ENCODE results near the gene SLC35A3. TPM values are rescaled to one million over a fixed set of nuclear protein-coding genes. Genes with fewer than 3 reads are reported as not detected.
A peak's percentile ranks its signal among the peaks of the same experiment; 100 is the strongest.

Gene SLC35A3
- total RNA-seq, 4 donors from 2014 or later = 38.3 to 81.2 (median 57.0) TPM

DNA sequence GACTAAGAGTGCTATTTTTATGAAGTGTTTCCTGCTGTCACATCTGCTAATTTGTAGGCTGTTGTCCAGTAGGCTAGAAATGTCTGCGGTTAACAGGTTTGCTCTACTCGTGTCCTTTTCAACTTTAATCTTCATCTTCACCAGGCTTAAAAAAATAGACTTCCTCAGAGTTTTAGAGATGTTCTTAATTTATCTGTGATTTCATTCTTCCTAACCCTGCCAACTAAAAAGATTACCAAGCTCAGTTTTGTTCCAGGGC, 96.1 kb downstream of the SLC35A3 start:
- no peak for TF ChIP-seq POLR2A (IDR thresholded peaks at IDR 0.05)
- TF ChIP-seq, protein P1, sequence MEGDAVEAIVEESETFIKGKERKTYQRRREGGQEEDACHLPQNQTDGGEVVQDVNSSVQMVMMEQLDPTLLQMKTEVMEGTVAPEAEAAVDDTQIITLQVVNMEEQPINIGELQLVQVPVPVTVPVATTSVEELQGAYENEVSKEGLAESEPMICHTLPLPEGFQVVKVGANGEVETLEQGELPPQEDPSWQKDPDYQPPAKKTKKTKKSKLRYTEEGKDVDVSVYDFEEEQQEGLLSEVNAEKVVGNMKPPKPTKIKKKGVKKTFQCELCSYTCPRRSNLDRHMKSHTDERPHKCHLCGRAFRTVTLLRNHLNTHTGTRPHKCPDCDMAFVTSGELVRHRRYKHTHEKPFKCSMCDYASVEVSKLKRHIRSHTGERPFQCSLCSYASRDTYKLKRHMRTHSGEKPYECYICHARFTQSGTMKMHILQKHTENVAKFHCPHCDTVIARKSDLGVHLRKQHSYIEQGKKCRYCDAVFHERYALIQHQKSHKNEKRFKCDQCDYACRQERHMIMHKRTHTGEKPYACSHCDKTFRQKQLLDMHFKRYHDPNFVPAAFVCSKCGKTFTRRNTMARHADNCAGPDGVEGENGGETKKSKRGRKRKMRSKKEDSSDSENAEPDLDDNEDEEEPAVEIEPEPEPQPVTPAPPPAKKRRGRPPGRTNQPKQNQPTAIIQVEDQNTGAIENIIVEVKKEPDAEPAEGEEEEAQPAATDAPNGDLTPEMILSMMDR (IDR thresholded peaks at IDR 0.05) = no peak
- Histone ChIP-seq H3K36me3 (peaks cover 0 to 23% of the 10 kb centered on the region in 2 donors), H3K27me3 (no peaks in the 10 kb centered on the region), H3K4me3 (replicated peaks in 1 of 3) (no peak overlapping the region), H3K9me3 (no peaks in the 10 kb centered on the region), H3K27ac (no peak overlapping the region), H3K4me1 (peaks cover 3 to 18% of the 10 kb centered on the region in 2 donors)
- DNase-seq = no peak
- 83 to 85% methylated on average over 2 of the region's 2 CpGs for WGBS, 2 donors
- intact Hi-C loops (cut with DNase I) = no loop called here

DNA sequence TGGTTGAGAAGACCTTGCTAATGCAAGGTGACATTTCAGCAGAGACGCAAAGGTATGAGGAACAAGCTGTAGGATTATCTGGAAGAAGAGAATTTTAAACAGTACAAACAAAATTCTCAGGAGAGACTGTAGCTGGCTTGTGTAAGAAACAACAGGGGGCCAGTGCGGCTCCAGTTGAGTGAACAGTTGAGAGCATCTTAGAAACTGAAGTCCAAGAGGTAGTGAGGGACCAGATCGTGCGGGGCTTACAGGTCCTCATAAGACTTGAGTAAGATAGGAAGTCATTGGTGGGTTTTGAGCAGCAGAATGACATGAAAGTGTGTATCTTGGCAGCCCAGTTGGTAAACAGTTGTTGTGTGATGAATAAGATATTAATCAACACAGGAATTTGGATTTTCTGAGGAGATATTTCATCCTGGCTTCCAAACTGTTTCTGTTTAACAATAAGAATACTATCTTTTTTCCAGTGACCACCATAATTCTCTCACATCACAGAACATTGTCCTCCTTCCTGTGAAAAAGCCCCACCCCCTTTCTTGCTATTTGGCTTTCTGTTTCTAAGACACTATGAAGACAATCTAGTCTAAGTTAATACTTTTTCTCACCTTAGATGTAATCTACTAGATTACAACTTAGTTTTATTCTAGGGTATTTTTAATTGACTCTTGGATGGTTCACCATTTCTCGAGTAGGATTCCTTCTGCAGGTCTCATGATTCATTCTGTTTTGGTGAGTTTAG, 100.6 kb downstream of the SLC35A3 start:
- H3K27me3 ChIP-seq = no peaks in the 10 kb centered on the region
- intact Hi-C loops (cut with DNase I) = loop anchor here (10.0 kb wide), 1 partner anchor 54 kb away; no protein-coding TSS in a partner anchor
- H3K36me3 ChIP-seq = peaks cover 0 to 15% of the 10 kb centered on the region in 2 donors
- 42 to 49% methylated on average over 5 of the region's 5 CpGs for WGBS, 2 donors
- peaks cover 3 to 18% of the 10 kb centered on the region in 2 donors for H3K4me1 ChIP-seq
- H3K4me3 ChIP-seq (replicated peaks in 1 of 3) = no peak overlapping the region
- H3K27ac ChIP-seq = peak overlapping the region in 1 of 3 donors; percentile 68
- peak; percentile 73 to 74 for DNase-seq
- no peaks in the 10 kb centered on the region for H3K9me3 ChIP-seq
- TF ChIP-seq, protein P1 (IDR thresholded peaks at IDR 0.05) = no peak
- no peak for TF ChIP-seq POLR2A (IDR thresholded peaks at IDR 0.05)

DNA sequence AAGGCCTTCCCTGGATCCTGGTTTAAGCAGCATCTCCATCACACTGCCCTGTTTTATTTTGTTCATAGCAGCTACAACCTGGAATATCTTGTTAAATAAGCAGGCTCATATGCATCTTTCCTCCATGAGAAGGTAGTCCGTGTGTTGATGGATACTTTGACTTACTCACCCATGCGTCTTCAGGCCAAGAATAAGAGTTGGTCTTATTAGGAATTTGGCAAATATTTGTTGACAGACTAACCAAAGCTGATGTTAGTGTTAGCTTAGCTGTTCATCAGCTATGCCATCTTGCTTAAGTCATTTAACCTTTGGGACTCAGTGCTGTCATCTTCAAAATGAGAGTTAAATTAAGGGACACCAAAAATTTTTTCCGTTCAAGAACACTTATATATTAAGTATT, 103.7 kb downstream of the SLC35A3 start:
- intact Hi-C loops (cut with DNase I) = loop anchor here (10.0 kb wide), 1 partner anchor 51 kb away; no protein-coding TSS in a partner anchor
- no peak for TF ChIP-seq POLR2A (IDR thresholded peaks at IDR 0.05)
- TF ChIP-seq, protein P1 (IDR thresholded peaks at IDR 0.05) = no peak
- Histone ChIP-seq H3K27me3 (no peaks in the 10 kb centered on the region), H3K4me3 (replicated peaks in 1 of 3) (no peak overlapping the region), H3K9me3 (no peaks in the 10 kb centered on the region), H3K27ac (no peak overlapping the region), H3K4me1 (peaks cover 3 to 13% of the 10 kb centered on the region in 2 donors), H3K36me3 (peaks cover 5 to 7% of the 10 kb centered on the region in 2 donors)
- WGBS, 2 donors = 94 to 96% methylated on average over 3 of the region's 3 CpGs
- DNase-seq = no peak

DNA sequence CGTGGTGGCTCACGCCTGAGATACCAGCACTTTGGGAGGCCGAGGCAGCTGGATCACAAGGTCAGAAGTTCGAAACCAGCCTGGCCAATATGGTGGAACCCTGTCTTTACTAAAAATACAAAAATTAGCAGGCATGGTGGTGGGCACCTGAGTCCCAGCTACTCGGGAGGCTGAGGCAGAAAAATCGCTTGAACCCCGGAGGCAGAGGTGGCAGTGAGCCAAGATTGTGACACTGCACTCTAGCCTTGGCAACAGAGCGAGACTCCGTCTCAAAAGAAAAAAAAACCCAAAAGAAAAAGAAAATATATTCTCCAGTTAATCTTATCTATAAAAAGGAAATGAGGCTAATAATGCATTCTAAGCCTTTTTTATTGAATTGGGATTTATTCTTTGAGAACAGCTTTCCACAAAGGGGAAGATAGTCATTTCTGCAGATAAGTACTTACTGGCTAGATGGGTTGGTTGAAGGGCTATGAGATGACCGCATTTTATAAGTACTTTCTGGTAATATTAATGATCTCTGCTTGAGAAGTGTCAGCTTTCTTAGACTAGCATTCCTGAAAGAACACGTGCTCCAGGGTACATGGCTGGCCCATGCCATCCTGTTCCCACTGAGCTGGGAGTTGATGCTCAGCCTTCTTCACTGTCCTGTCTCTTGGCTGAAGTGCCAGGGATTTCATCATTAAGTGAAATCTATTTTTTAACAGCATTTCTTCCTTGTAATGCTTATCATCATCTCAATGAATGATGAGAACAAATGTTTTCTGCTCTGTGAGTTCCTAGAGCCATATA, 105.0 kb downstream of the SLC35A3 start:
- Histone ChIP-seq H3K9me3 (no peaks in the 10 kb centered on the region), H3K27me3 (no peaks in the 10 kb centered on the region), H3K36me3 (peaks cover 10 to 13% of the 10 kb centered on the region in 2 donors), H3K4me1 (peaks cover 2 to 6% of the 10 kb centered on the region in 2 donors), H3K27ac (no peak overlapping the region), H3K4me3 (replicated peaks in 1 of 3) (no peak overlapping the region)
- intact Hi-C loops (cut with DNase I) = loop anchor here (10.0 kb wide), 1 partner anchor 50 kb away; no protein-coding TSS in a partner anchor
- DNase-seq = no peak
- 82 to 83% methylated on average over 11 of the region's 11 CpGs for WGBS, 2 donors
- no peak for TF ChIP-seq POLR2A (IDR thresholded peaks at IDR 0.05)
- TF ChIP-seq, protein P1 (IDR thresholded peaks at IDR 0.05) = no peak

DNA sequence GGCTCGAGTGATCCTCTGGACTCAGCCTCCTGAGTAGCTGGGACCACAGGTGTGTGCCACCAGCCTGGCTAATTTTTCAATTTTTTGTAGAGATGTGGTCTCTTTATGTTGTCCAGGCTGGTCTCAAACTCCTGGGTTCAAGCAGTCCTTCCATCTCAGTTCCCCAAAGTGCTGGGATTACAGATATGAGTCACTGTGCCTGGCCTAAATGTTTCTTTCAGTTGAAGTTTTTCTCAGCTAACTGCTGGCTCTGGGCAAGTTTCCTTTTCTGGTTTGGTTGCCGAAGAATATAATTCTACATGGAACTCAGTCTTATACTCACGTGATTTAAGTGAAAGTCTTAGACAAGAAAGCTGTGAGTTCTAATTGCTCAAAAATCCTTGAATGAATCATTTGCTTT, 106.0 kb downstream of the SLC35A3 start:
- no peak for DNase-seq
- intact Hi-C loops (cut with DNase I) = loop anchor here (10.0 kb wide), 1 partner anchor 49 kb away; no protein-coding TSS in a partner anchor
- Histone ChIP-seq H3K27ac (no peak overlapping the region), H3K4me1 (no peaks in the 10 kb centered on the region), H3K27me3 (no peaks in the 10 kb centered on the region), H3K9me3 (no peaks in the 10 kb centered on the region), H3K4me3 (replicated peaks in 1 of 3) (no peak overlapping the region), H3K36me3 (peaks cover 15 to 16% of the 10 kb centered on the region in 2 donors)
- TF ChIP-seq POLR2A (IDR thresholded peaks at IDR 0.05) = no peak
- TF ChIP-seq, protein P1 (IDR thresholded peaks at IDR 0.05) = no peak
- WGBS, 2 donors = 91 to 92% methylated on average over 3 of the region's 3 CpGs

All from thyroid gland (tissue), 4 donors.